ENCODE results near the gene MAD1L1.

The MAD1L1 gene

GRCh38 chr7:1814089-1814811 lies 418.5 kb downstream of the MAD1L1 start:
- Histone ChIP-seq H3K9me3 (ENCODE audit: insufficient read depth, low read depth, low read length) (no peaks in the 10 kb centered on the region), H3K4me1 (ENCODE audit: insufficient read depth, low read length) (no peaks in the 10 kb centered on the region), H3K27me3 (ENCODE audit: insufficient read depth, low read length) (no peaks in the 10 kb centered on the region), H3K4me3 (ENCODE audit: low read length) (no peak overlapping the region), H3K9ac (ENCODE audit: low read depth, low read length) (no peak overlapping the region), H3K36me3 (ENCODE audit: insufficient read depth, low read length) (no peaks in the 10 kb centered on the region), H3K27ac (ENCODE audit: low read depth, low read length) (no peak overlapping the region)
- WGBS, result 91% methylated on average over 22 of the region's 22 CpGs

- H3K27me3 ChIP-seq (ENCODE audit: insufficient read depth, low read length), result no peaks in the 10 kb centered on the region
- no peak overlapping the region for H3K27ac ChIP-seq (ENCODE audit: low read depth, low read length)
- WGBS, result 95% methylated on average over 18 of the region's 18 CpGs
These were observed 419.2 kb downstream of the MAD1L1 start for GRCh38 chr7:1813394-1814088.

GRCh38 chr7:1812509-1813393 lies 420.0 kb downstream of the MAD1L1 start:
- H3K4me1 ChIP-seq (ENCODE audit: insufficient read depth, low read length), result no peaks in the 10 kb centered on the region
- H3K27me3 ChIP-seq (ENCODE audit: insufficient read depth, low read length), result no peaks in the 10 kb centered on the region
- H3K4me3 ChIP-seq (ENCODE audit: low read length), result no peak overlapping the region
- no peak overlapping the region for H3K9ac ChIP-seq (ENCODE audit: low read depth, low read length)
- H3K27ac ChIP-seq (ENCODE audit: low read depth, low read length), result no peak overlapping the region
- H3K36me3 ChIP-seq (ENCODE audit: insufficient read depth, low read length), result no peaks in the 10 kb centered on the region
- WGBS, result 73% methylated on average over 33 of the region's 33 CpGs
- no peaks in the 10 kb centered on the region for H3K9me3 ChIP-seq (ENCODE audit: insufficient read depth, low read depth, low read length)

More at GRCh38 chr7:1813394-1814088, 419.2 kb downstream of the MAD1L1 start:
- Histone ChIP-seq H3K9ac (ENCODE audit: low read depth, low read length) (no peak overlapping the region), H3K9me3 (ENCODE audit: insufficient read depth, low read depth, low read length) (no peaks in the 10 kb centered on the region), H3K36me3 (ENCODE audit: insufficient read depth, low read length) (no peaks in the 10 kb centered on the region), H3K4me1 (ENCODE audit: insufficient read depth, low read length) (no peaks in the 10 kb centered on the region), H3K4me3 (ENCODE audit: low read length) (no peak overlapping the region)

GRCh38 chr7:1811850-1812508 lies 420.8 kb downstream of the MAD1L1 start:
- WGBS, result 83% methylated on average over 9 of the region's 9 CpGs
- H3K4me3 ChIP-seq (ENCODE audit: low read length), result no peak overlapping the region
- no peaks in the 10 kb centered on the region for H3K27me3 ChIP-seq (ENCODE audit: insufficient read depth, low read length)

GRCh38 chr7:1810961-1811849 lies 421.5 kb downstream of the MAD1L1 start:
- no peaks in the 10 kb centered on the region for H3K4me1 ChIP-seq (ENCODE audit: insufficient read depth, low read length)
- H3K27me3 ChIP-seq (ENCODE audit: insufficient read depth, low read length), result no peaks in the 10 kb centered on the region
- H3K9me3 ChIP-seq (ENCODE audit: insufficient read depth, low read depth, low read length), result no peaks in the 10 kb centered on the region
- no peak overlapping the region for H3K27ac ChIP-seq (ENCODE audit: low read depth, low read length)
- WGBS, result 94% methylated on average over 24 of the region's 25 CpGs
- H3K4me3 ChIP-seq (ENCODE audit: low read length), result no peak overlapping the region
- H3K36me3 ChIP-seq (ENCODE audit: insufficient read depth, low read length), result no peaks in the 10 kb centered on the region
- H3K9ac ChIP-seq (ENCODE audit: low read depth, low read length), result no peak overlapping the region

More at GRCh38 chr7:1811850-1812508, 420.8 kb downstream of the MAD1L1 start:
- Histone ChIP-seq H3K27ac (ENCODE audit: low read depth, low read length) (no peak overlapping the region), H3K9me3 (ENCODE audit: insufficient read depth, low read depth, low read length) (no peaks in the 10 kb centered on the region), H3K36me3 (ENCODE audit: insufficient read depth, low read length) (no peaks in the 10 kb centered on the region), H3K9ac (ENCODE audit: low read depth, low read length) (no peak overlapping the region), H3K4me1 (ENCODE audit: insufficient read depth, low read length) (no peaks in the 10 kb centered on the region)

- Histone ChIP-seq H3K27me3 (ENCODE audit: insufficient read depth, low read length) (no peaks in the 10 kb centered on the region), H3K9me3 (ENCODE audit: insufficient read depth, low read depth, low read length) (no peaks in the 10 kb centered on the region), H3K27ac (ENCODE audit: low read depth, low read length) (no peak overlapping the region), H3K9ac (ENCODE audit: low read depth, low read length) (no peak overlapping the region), H3K4me1 (ENCODE audit: insufficient read depth, low read length) (no peaks in the 10 kb centered on the region), H3K4me3 (ENCODE audit: low read length) (no peak overlapping the region), H3K36me3 (ENCODE audit: insufficient read depth, low read length) (no peaks in the 10 kb centered on the region)
- 93% methylated on average over 16 of the region's 16 CpGs for WGBS
These were observed 422.2 kb downstream of the MAD1L1 start for GRCh38 chr7:1810521-1810920.

GRCh38 chr7:1809601-1810258 lies 423.0 kb downstream of the MAD1L1 start:
- Histone ChIP-seq H3K4me3 (ENCODE audit: low read length) (no peak overlapping the region), H3K9ac (ENCODE audit: low read depth, low read length) (no peak overlapping the region), H3K27me3 (ENCODE audit: insufficient read depth, low read length) (no peaks in the 10 kb centered on the region), H3K36me3 (ENCODE audit: insufficient read depth, low read length) (no peaks in the 10 kb centered on the region), H3K27ac (ENCODE audit: low read depth, low read length) (no peak overlapping the region), H3K4me1 (ENCODE audit: insufficient read depth, low read length) (no peaks in the 10 kb centered on the region), H3K9me3 (ENCODE audit: insufficient read depth, low read depth, low read length) (no peaks in the 10 kb centered on the region)
- WGBS, result 87% methylated on average over 29 of the region's 29 CpGs

GRCh38 chr7:1809070-1809469 lies 423.7 kb downstream of the MAD1L1 start:
- 78% methylated on average over 7 of the region's 7 CpGs for WGBS
- Histone ChIP-seq H3K27ac (ENCODE audit: low read depth, low read length) (no peak overlapping the region), H3K9ac (ENCODE audit: low read depth, low read length) (no peak overlapping the region), H3K36me3 (ENCODE audit: insufficient read depth, low read length) (no peaks in the 10 kb centered on the region), H3K27me3 (ENCODE audit: insufficient read depth, low read length) (no peaks in the 10 kb centered on the region), H3K4me3 (ENCODE audit: low read length) (no peak overlapping the region), H3K4me1 (ENCODE audit: insufficient read depth, low read length) (no peaks in the 10 kb centered on the region), H3K9me3 (ENCODE audit: insufficient read depth, low read depth, low read length) (no peaks in the 10 kb centered on the region)

GRCh38 chr7:1807821-1808600 lies 424.7 kb downstream of the MAD1L1 start:
- 96% methylated on average over 24 of the region's 26 CpGs for WGBS
- H3K9me3 ChIP-seq (ENCODE audit: insufficient read depth, low read depth, low read length), result 0 out of 2 replicates have a peak, but pooled peaks cover under 1% of the 10 kb centered on the region
- no peaks in the 10 kb centered on the region for H3K27me3 ChIP-seq (ENCODE audit: insufficient read depth, low read length)
- H3K4me1 ChIP-seq (ENCODE audit: insufficient read depth, low read length), result no peaks in the 10 kb centered on the region
- H3K36me3 ChIP-seq (ENCODE audit: insufficient read depth, low read length), result no peaks in the 10 kb centered on the region
- no peak overlapping the region for H3K4me3 ChIP-seq (ENCODE audit: low read length)
- H3K9ac ChIP-seq (ENCODE audit: low read depth, low read length), result no peak overlapping the region
- no peak overlapping the region for H3K27ac ChIP-seq (ENCODE audit: low read depth, low read length)

All from HUES64 (cell line).